Tibial nerve (tissue), 4 donors: ENCODE measurements around the gene PRR20C.
"Not testable (repeated sequence)": the region's sequence is repeated elsewhere in the genome, so short reads cannot be mapped to it uniquely, and the experiment has no call there.

Source experiments
- CTCF ChIP-seq, 5 experiments: fragments of 200-600 bp in 3 of 5; fragments of 450-650 bp in 2 of 5; sonication (generic) in 3 of 5; IDR thresholded peaks; one replicate each; pipeline ENCODE4 v1.5.1; 2016 to 2019; ENCODE audit warnings: antibody characterized with exemption in 5 of 5, mild to moderate bottlenecking in 3 of 5, moderate library complexity in 2 of 5
- EP300 ChIP-seq, 2 donors: sonication (generic); formaldehyde crosslinking; IDR thresholded peaks; one replicate each; pipeline ENCODE4 v1.6.1; 2017; ENCODE audit warnings: antibody characterized with exemption in 2 of 2, mild to moderate bottlenecking in 1 of 2

- TF ChIP-seq CTCF, EP300 (IDR thresholded peaks at IDR 0.05): not testable (repeated sequence)
These were observed 6.5 kb downstream of the PRR20C start, which contains the start of gene PRR20D for GRCh38 chr13:57160332-57160731.
